ENCODE data around the gene DNTT. TPM values are rescaled to one million over a fixed set of nuclear protein-coding genes. Genes with fewer than 3 reads are reported as not detected.

The DNTT gene
- polyA plus RNA-seq, 2 of the 4 experiments (the other 2 are of a cell fraction): not detected

- DNase-seq (ENCODE audit: low read depth in 1 of 2, low spot score in 1 of 2) (no peak), ATAC-seq (no peak), FAIRE-seq (no peak)
- Histone ChIP-seq H3K4me1 (no peaks in the 10 kb centered on the region), H3K4me2 (no peak overlapping the region), H3K4me3 (no peak overlapping the region), H3K27ac (no peak overlapping the region), H3K9me3 (no peaks in the 10 kb centered on the region)
- ChIA-PET POLR2A (no interaction called here), CTCF (interaction anchor here (1.9 kb wide), 1 partner anchor 34 kb away, joined by 5 read pairs; no protein-coding TSS in a partner anchor)
- 62% methylated on average over 4 of the region's 4 CpGs for WGBS (ENCODE audit: missing lambda C conversion rate)
- TF ChIP-seq CEBPB (IDR thresholded peaks at IDR 0.05): no peak
- no peak for TF ChIP-seq ZNF302 (CRISPR knock-in tag; IDR thresholded peaks at IDR 0.05)
- TF ChIP-seq POLR2A (IDR thresholded peaks at IDR 0.05; ENCODE audit: low read length): no peak
- no peak for TF ChIP-seq BHLHE40 (IDR thresholded peaks at IDR 0.05; ENCODE audit: low read depth, low read length)
- TF ChIP-seq HMGXB4 (CRISPR knock-in tag; IDR thresholded peaks at IDR 0.05; ENCODE audit: borderline replicate concordance): no peak
Observed at GRCh38 chr10:96263669-96264068, 40.6 kb upstream of the DNTT start.

GRCh38 chr10:96264938-96265337 is 39.3 kb upstream of the DNTT start:
- ChIA-PET CTCF (interaction anchor here (1.0 to 1.9 kb wide), 2 partner anchors 14 to 35 kb away, joined by 3 to 5 read pairs; no protein-coding TSS in a partner anchor), POLR2A (no interaction called here)
- ATAC-seq: no peak
- Histone ChIP-seq H3K9me3 (no peaks in the 10 kb centered on the region), H3K4me2 (no peak overlapping the region), H3K27ac (no peak overlapping the region), H3K4me1 (no peaks in the 10 kb centered on the region), H3K4me3 (no peak overlapping the region)
- DNase-seq (ENCODE audit: low read depth in 1 of 2, low spot score in 1 of 2): no peak
- 69% methylated on average over 4 of the region's 4 CpGs for WGBS (ENCODE audit: missing lambda C conversion rate)
- peak; percentile 88 for TF ChIP-seq ZC3H11A (IDR thresholded peaks at IDR 0.05)
- TF ChIP-seq RCOR1 (IDR thresholded peaks at IDR 0.05; ENCODE audit: low read depth, low read length): no peak
- no peak for FAIRE-seq

DNA sequence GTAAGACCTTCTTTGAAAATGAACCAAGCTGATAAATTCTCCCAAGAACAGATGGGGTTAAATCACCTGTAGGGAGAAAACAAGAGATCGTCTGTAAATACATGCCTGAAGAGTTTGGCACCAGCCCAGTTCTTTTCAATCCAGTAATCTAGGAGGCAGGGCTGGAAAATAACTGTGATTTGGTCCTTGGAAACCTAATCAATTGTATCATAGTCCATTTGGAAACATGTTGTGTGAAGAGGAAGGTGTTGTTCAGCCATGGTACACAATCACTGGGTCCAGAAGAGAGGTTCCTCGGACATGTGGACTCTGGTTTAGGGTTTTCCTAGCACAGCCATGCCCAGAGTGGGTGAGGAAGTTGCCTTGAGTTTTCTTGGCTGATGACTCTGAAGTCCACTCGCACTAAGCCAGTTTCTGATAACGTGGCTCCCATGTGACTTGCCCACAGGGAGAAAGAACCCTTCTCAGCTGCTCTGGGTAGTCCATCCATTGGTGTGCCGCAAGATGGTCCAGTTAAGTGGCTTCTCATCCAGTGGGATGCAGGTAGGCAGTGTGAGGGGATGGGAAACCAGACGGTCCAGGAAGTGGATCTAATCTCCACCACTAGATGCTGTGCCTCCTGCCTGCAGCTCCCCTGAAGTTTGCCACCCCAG is 38.0 kb upstream of the DNTT start:
- ChIA-PET CTCF (interaction anchor here (1.5 kb wide), 1 partner anchor 249 kb away, joined by 4 read pairs; no protein-coding TSS in a partner anchor), POLR2A (no interaction called here)
- no peaks in the 10 kb centered on the region for H3K4me1 ChIP-seq
- no peaks in the 10 kb centered on the region for H3K9me3 ChIP-seq
- TF ChIP-seq GATA3 (IDR thresholded peaks at IDR 0.05; ENCODE audit: borderline replicate concordance) (no peak), PHF8 (IDR thresholded peaks at IDR 0.05; ENCODE audit: borderline replicate concordance, low read depth) (no peak), ESRRA (IDR thresholded peaks at IDR 0.05; ENCODE audit: borderline replicate concordance, low read length) (no peak)
- H3K27ac ChIP-seq: no peak overlapping the region
- DNase-seq (ENCODE audit: low read depth in 1 of 2, low spot score in 1 of 2) (no peak), ATAC-seq (no peak), FAIRE-seq (no peak)
- WGBS (ENCODE audit: missing lambda C conversion rate): 26% methylated on average over 6 of the region's 6 CpGs
- H3K4me3 ChIP-seq: no peak overlapping the region
- no peak overlapping the region for H3K4me2 ChIP-seq

GRCh38 chr10:96267234-96267705 is 37.0 kb upstream of the DNTT start:
- Histone ChIP-seq H3K9me3 (no peaks in the 10 kb centered on the region), H3K4me3 (no peak overlapping the region), H3K27ac (no peak overlapping the region), H3K4me2 (no peak overlapping the region), H3K4me1 (no peaks in the 10 kb centered on the region)
- ChIA-PET CTCF (interaction anchor here (0.8 to 1.5 kb wide), 2 partner anchors 38 to 250 kb away, joined by 4 read pairs; no protein-coding TSS in a partner anchor), POLR2A (no interaction called here)
- FAIRE-seq (no peak), ATAC-seq (no peak), DNase-seq (ENCODE audit: low read depth in 1 of 2, low spot score in 1 of 2) (no peak)
- no peak for TF ChIP-seq HEYL (CRISPR knock-in tag; IDR thresholded peaks at IDR 0.05)
- TF ChIP-seq SREBF2 (IDR thresholded peaks at IDR 0.05): no peak
- WGBS (ENCODE audit: missing lambda C conversion rate): 15% methylated on average over 4 of the region's 4 CpGs

GRCh38 chr10:96268341-96268909 is 35.8 kb upstream of the DNTT start:
- WGBS (ENCODE audit: missing lambda C conversion rate): 19% methylated on average over 2 of the region's 2 CpGs
- ChIA-PET CTCF (no interaction called here), POLR2A (no interaction called here)
- FAIRE-seq (no peak), DNase-seq (ENCODE audit: low read depth in 1 of 2, low spot score in 1 of 2) (no peak), ATAC-seq (no peak)
- Histone ChIP-seq H3K4me1 (no peaks in the 10 kb centered on the region), H3K4me3 (no peak overlapping the region), H3K4me2 (no peak overlapping the region), H3K27ac (no peak overlapping the region), H3K9me3 (no peaks in the 10 kb centered on the region)
- TF ChIP-seq BCL3 (IDR thresholded peaks at IDR 0.05) (no peak), FOXS1 (CRISPR knock-in tag; IDR thresholded peaks at IDR 0.05) (no peak), CHD2 (IDR thresholded peaks at IDR 0.05; ENCODE audit: low read length, partially characterized antibody) (no peak), TFCP2L1 (CRISPR knock-in tag; IDR thresholded peaks at IDR 0.05) (no peak), ZNF302 (CRISPR knock-in tag; IDR thresholded peaks at IDR 0.05) (no peak), HOXB13 (CRISPR knock-in tag; IDR thresholded peaks at IDR 0.05; ENCODE audit: low read depth) (no peak), RNF2 (IDR thresholded peaks at IDR 0.05; ENCODE audit: borderline replicate concordance, low read depth) (no peak), EHMT2 (IDR thresholded peaks at IDR 0.05; ENCODE audit: low read depth) (no peak), KDM5A (IDR thresholded peaks at IDR 0.05) (no peak)
- TF ChIP-seq, protein P1, sequence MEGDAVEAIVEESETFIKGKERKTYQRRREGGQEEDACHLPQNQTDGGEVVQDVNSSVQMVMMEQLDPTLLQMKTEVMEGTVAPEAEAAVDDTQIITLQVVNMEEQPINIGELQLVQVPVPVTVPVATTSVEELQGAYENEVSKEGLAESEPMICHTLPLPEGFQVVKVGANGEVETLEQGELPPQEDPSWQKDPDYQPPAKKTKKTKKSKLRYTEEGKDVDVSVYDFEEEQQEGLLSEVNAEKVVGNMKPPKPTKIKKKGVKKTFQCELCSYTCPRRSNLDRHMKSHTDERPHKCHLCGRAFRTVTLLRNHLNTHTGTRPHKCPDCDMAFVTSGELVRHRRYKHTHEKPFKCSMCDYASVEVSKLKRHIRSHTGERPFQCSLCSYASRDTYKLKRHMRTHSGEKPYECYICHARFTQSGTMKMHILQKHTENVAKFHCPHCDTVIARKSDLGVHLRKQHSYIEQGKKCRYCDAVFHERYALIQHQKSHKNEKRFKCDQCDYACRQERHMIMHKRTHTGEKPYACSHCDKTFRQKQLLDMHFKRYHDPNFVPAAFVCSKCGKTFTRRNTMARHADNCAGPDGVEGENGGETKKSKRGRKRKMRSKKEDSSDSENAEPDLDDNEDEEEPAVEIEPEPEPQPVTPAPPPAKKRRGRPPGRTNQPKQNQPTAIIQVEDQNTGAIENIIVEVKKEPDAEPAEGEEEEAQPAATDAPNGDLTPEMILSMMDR (IDR thresholded peaks at IDR 0.05): no peak

Data from A549 (cell line).